ENCODE measurements around the gene NRARP. TPM values are rescaled to one million over a fixed set of nuclear protein-coding genes. Genes with fewer than 3 reads are reported as not detected.
"Not testable (repeated sequence)": the region's sequence is repeated elsewhere in the genome, so short reads cannot be mapped to it uniquely, and the experiment has no call there.

The NRARP gene
- total RNA-seq, 2 donors from 2014 or later = 0.88 to 2.6 TPM

GRCh38 chr9:137329590-137329989 is 27.5 kb upstream of the NRARP start:
- peak overlapping the region; percentile 14 to 66 for H3K27ac Mint-ChIP-seq
- DNase-seq (ENCODE audit: low spot score); H3K4me3 Mint-ChIP-seq; ATAC-seq; H3K27me3 Mint-ChIP-seq: not testable (repeated sequence)
- peaks cover 16 to 19% of the 10 kb centered on the region in 2 donors for H3K4me1 Mint-ChIP-seq (ENCODE audit: low read depth in 2 of 2)
- H3K9me3 Mint-ChIP-seq = peaks cover 11% of the 10 kb centered on the region
- H3K36me3 Mint-ChIP-seq = peaks cover 16% of the 10 kb centered on the region

GRCh38 chr9:137327641-137328550 is 25.8 kb upstream of the NRARP start:
- Mint-ChIP-seq H3K36me3 (peaks cover 16% of the 10 kb centered on the region), H3K27ac (peak overlapping the region; percentile 76 to 88), H3K4me1 (ENCODE audit: low read depth in 2 of 2) (peaks cover 16 to 19% of the 10 kb centered on the region in 2 donors), H3K9me3 (peaks cover 11% of the 10 kb centered on the region)
- H3K27me3 Mint-ChIP-seq; H3K4me3 Mint-ChIP-seq; DNase-seq (ENCODE audit: low spot score); ATAC-seq: not testable (repeated sequence)

GRCh38 chr9:137326445-137327065 is 24.5 kb upstream of the NRARP start:
- H3K9me3 Mint-ChIP-seq = peaks cover 11% of the 10 kb centered on the region
- peaks cover 0 to 6% of the 10 kb centered on the region in 2 donors for H3K27me3 Mint-ChIP-seq
- H3K4me3 Mint-ChIP-seq = peak overlapping the region; percentile 75
- DNase-seq (ENCODE audit: low spot score) (no peak), ATAC-seq (peak; percentile 73 to 76)
- H3K4me1 Mint-ChIP-seq (ENCODE audit: low read depth in 2 of 2) = peaks cover 16 to 19% of the 10 kb centered on the region in 2 donors
- peaks cover 16% of the 10 kb centered on the region for H3K36me3 Mint-ChIP-seq
- peak overlapping the region; percentile 76 to 88 for H3K27ac Mint-ChIP-seq

GRCh38 chr9:137325799-137326198 is 23.7 kb upstream of the NRARP start:
- Mint-ChIP-seq H3K27ac (peak overlapping the region; percentile 76 to 88), H3K4me3 (no peak overlapping the region), H3K9me3 (peaks cover 11% of the 10 kb centered on the region), H3K4me1 (ENCODE audit: low read depth in 2 of 2) (peaks cover 16 to 19% of the 10 kb centered on the region in 2 donors), H3K27me3 (peaks cover 0 to 6% of the 10 kb centered on the region in 2 donors), H3K36me3 (peaks cover 16% of the 10 kb centered on the region)
- ATAC-seq = no peak
- DNase-seq (ENCODE audit: low spot score) = no peak

GRCh38 chr9:137325124-137325523 is 23.1 kb upstream of the NRARP start:
- H3K9me3 Mint-ChIP-seq = peaks cover 9% of the 10 kb centered on the region
- H3K27me3 Mint-ChIP-seq = peaks cover 0 to 6% of the 10 kb centered on the region in 2 donors
- H3K36me3 Mint-ChIP-seq = peaks cover 12% of the 10 kb centered on the region
- ATAC-seq = no peak
- no peak for DNase-seq (ENCODE audit: low spot score)
- H3K4me1 Mint-ChIP-seq (ENCODE audit: low read depth in 2 of 2) = peaks cover 19% of the 10 kb centered on the region in 2 donors
- H3K4me3 Mint-ChIP-seq = no peak overlapping the region
- no peak overlapping the region for H3K27ac Mint-ChIP-seq

GRCh38 chr9:137323531-137324331 is 21.7 kb upstream of the NRARP start:
- DNase-seq (ENCODE audit: low spot score) (no peak), ATAC-seq (no peak)
- Mint-ChIP-seq H3K27me3 (peaks cover 0 to 6% of the 10 kb centered on the region in 2 donors), H3K27ac (no peak overlapping the region), H3K9me3 (peaks cover 5% of the 10 kb centered on the region), H3K36me3 (peaks cover 9% of the 10 kb centered on the region), H3K4me3 (no peak overlapping the region), H3K4me1 (ENCODE audit: low read depth in 2 of 2) (peaks cover 18 to 19% of the 10 kb centered on the region in 2 donors)

- DNase-seq (ENCODE audit: low spot score) (no peak), ATAC-seq (no peak)
- Mint-ChIP-seq H3K4me3 (no peak overlapping the region), H3K36me3 (peaks cover 3% of the 10 kb centered on the region), H3K27ac (no peak overlapping the region), H3K4me1 (ENCODE audit: low read depth in 2 of 2) (peaks cover 9 to 12% of the 10 kb centered on the region in 2 donors), H3K9me3 (no peaks in the 10 kb centered on the region), H3K27me3 (peaks cover 0 to 5% of the 10 kb centered on the region in 2 donors)
Observed at GRCh38 chr9:137321726-137322361, 19.8 kb upstream of the NRARP start.

- no peak for DNase-seq (ENCODE audit: low spot score)
- Mint-ChIP-seq H3K27me3 (no peaks in the 10 kb centered on the region), H3K36me3 (no peaks in the 10 kb centered on the region), H3K27ac (peak overlapping the region; percentile 14 to 50), H3K9me3 (no peaks in the 10 kb centered on the region), H3K4me3 (peak overlapping the region; percentile 52), H3K4me1 (ENCODE audit: low read depth in 2 of 2) (peaks cover 0 to 7% of the 10 kb centered on the region in 2 donors)
- peak; percentile 69 to 72 for ATAC-seq
Observed at GRCh38 chr9:137320555-137321384, 18.7 kb upstream of the NRARP start.

GRCh38 chr9:137319739-137320551 is 17.9 kb upstream of the NRARP start:
- no peaks in the 10 kb centered on the region for H3K36me3 Mint-ChIP-seq
- ATAC-seq (no peak), DNase-seq (ENCODE audit: low spot score) (no peak)
- no peaks in the 10 kb centered on the region for H3K9me3 Mint-ChIP-seq
- H3K4me3 Mint-ChIP-seq = no peak overlapping the region
- no peaks in the 10 kb centered on the region for H3K27me3 Mint-ChIP-seq
- peaks cover 0 to 7% of the 10 kb centered on the region in 2 donors for H3K4me1 Mint-ChIP-seq (ENCODE audit: low read depth in 2 of 2)
- peak overlapping the region; percentile 14 to 50 for H3K27ac Mint-ChIP-seq

GRCh38 chr9:137319011-137319738 is 17.1 kb upstream of the NRARP start:
- ATAC-seq (no peak), DNase-seq (ENCODE audit: low spot score) (no peak)
- H3K27ac Mint-ChIP-seq = no peak overlapping the region
- no peaks in the 10 kb centered on the region for H3K36me3 Mint-ChIP-seq
- no peak overlapping the region for H3K4me3 Mint-ChIP-seq
- peaks cover 0 to 7% of the 10 kb centered on the region in 2 donors for H3K4me1 Mint-ChIP-seq (ENCODE audit: low read depth in 2 of 2)
- no peaks in the 10 kb centered on the region for H3K9me3 Mint-ChIP-seq
- no peaks in the 10 kb centered on the region for H3K27me3 Mint-ChIP-seq

GRCh38 chr9:137318602-137319001 is 16.5 kb upstream of the NRARP start:
- Mint-ChIP-seq H3K4me1 (ENCODE audit: low read depth in 2 of 2) (peaks cover 0 to 7% of the 10 kb centered on the region in 2 donors), H3K36me3 (no peaks in the 10 kb centered on the region), H3K4me3 (no peak overlapping the region), H3K27me3 (no peaks in the 10 kb centered on the region), H3K9me3 (no peaks in the 10 kb centered on the region), H3K27ac (no peak overlapping the region)
- ATAC-seq = no peak
- peak; percentile 58 for DNase-seq (ENCODE audit: low spot score)
